GM12878 (cell line): ENCODE data around the gene TBC1D10B. TPM values are rescaled to one million over a fixed set of nuclear protein-coding genes. Genes with fewer than 3 reads are reported as not detected.

Experiments
- ASH2L ChIP-seq: fragments of 300-600, 200-600 bp; sonication (generic); IDR thresholded peaks from 2 replicates; pipeline ENCODE4 v1.6.1; 2017; ENCODE audit warnings: low read depth, mild to moderate bottlenecking, borderline replicate concordance
- LARP7 ChIP-seq: fragments of 450-650 bp; IDR thresholded peaks from 2 replicates; pipeline ENCODE4 v1.6.1; 2017; ENCODE audit warnings: mild to moderate bottlenecking
- MTA2 ChIP-seq: fragments of 450-650 bp; IDR thresholded peaks from 2 replicates; pipeline ENCODE4 v1.6.1; 2016; ENCODE audit warnings: low read depth, mild to moderate bottlenecking, moderate library complexity
- polyA plus RNA-seq, 11 experiments: library from polyadenylated mRNA; depleted of rRNA in 4 of 11; unstranded in 6 of 11; stranded (reverse) in 5 of 11; fragments of >200 nt; fragmentation: Nextera tagmentation in 4 of 11; fragmentation: Illumina TruSeq in 1 of 11; extraction: Ambion mirVana in 4 of 11; extraction: Trizol in 1 of 11; gene quantifications; 1 replicate in 1 of 11; 2 replicates in 10 of 11; pipeline versions ENCODE4 v1.2.1 to v1.2.3, GENCODE V29; 2011 to 2016; ENCODE audit warnings: inconsistent platforms in 2 of 11, missing spikeins in 2 of 11, low read depth in 1 of 11
- total RNA-seq, 4 experiments: library from RNA; depleted of rRNA in 3 of 4; stranded (reverse); fragments of >200 nt in 3 of 4; fragmentation: Illumina TruSeq in 1 of 4; extraction: Trizol in 1 of 4; gene quantifications; 2 replicates each; pipeline versions ENCODE4 v1.2.1 to v1.2.3, GENCODE V29; 2013 to 2021
- TF ChIP-seq, protein P1 (sequence below): IDR thresholded peaks from 2 replicates; pipeline ENCODE4 v1.6.1; 2012; ENCODE audit warnings: low read length, inconsistent platforms
- TF ChIP-seq, protein P2 (sequence below), 3 experiments: IDR thresholded peaks in 2 of 3; conservative IDR thresholded peaks in 1 of 3; 2 replicates each; pipeline ENCODE4 v1.5.1; 2011; ENCODE audit warnings: low read depth in 3 of 3, low read length in 3 of 3, mild to moderate bottlenecking in 3 of 3, control low read depth in 2 of 3, moderate library complexity in 2 of 3, inconsistent platforms in 1 of 3, mixed read lengths in 1 of 3; ENCODE audit not compliant: control insufficient read depth in 2 of 3, insufficient read depth in 1 of 3; ENCODE audit errors: extremely low read depth in 1 of 3
- TF ChIP-seq, protein P3 (sequence below): IDR thresholded peaks from 2 replicates; pipeline ENCODE4 v1.6.1; 2012; ENCODE audit warnings: low read depth, low read length, improper control_type of control experiment
- TF ChIP-seq, protein P4 (sequence below): fragments of 450-650 bp; conservative IDR thresholded peaks from 2 replicates; pipeline ENCODE4 v1.6.1; 2017; ENCODE audit warnings: mild to moderate bottlenecking, moderate library complexity

Gene TBC1D10B
- total and polyA plus RNA-seq, 10 of the 15 experiments (the other 5 are each of a cell fraction or from before 2014, with no cell fraction given), result 2.2 to 51.2 (median 11.6) TPM

DNA sequence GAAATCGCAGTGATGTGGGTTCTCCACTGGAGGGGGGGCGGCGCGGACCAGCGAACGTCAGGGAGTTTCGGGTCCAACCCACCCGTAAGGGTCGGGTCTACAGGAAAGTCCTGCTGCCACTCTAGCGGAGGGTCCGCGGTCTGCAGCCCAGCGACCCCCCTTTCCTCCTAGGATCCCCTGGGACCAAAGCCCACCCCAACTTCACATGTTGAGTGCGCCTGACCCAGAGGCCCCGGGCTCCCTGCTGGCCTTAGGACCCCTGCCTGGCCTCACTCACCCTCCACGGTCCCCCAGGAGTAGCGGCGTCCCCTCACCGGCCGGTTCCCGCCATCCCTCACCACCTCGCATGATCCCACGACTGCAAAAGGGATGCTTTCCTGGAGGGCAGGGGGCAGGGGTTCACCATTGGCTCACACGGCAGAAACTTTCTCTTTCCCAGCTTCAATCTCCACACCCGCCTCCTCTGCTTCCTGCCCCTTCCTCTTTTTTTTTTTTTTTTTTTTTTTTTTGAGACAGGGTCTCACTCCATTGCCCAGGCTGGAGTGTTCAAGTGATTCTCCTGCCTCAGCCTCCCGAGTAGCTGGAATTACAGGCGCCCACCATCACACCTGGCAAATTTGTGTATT, 9.0 kb upstream of the TBC1D10B start (continued):
- TF ChIP-seq, protein P1, sequence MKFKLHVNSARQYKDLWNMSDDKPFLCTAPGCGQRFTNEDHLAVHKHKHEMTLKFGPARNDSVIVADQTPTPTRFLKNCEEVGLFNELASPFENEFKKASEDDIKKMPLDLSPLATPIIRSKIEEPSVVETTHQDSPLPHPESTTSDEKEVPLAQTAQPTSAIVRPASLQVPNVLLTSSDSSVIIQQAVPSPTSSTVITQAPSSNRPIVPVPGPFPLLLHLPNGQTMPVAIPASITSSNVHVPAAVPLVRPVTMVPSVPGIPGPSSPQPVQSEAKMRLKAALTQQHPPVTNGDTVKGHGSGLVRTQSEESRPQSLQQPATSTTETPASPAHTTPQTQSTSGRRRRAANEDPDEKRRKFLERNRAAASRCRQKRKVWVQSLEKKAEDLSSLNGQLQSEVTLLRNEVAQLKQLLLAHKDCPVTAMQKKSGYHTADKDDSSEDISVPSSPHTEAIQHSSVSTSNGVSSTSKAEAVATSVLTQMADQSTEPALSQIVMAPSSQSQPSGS, result no peak
- TF ChIP-seq LARP7 (peak; percentile 32; the same call in 1 of the 2 replicates), ASH2L (no peak), MTA2 (no peak)
- TF ChIP-seq, protein P2, sequence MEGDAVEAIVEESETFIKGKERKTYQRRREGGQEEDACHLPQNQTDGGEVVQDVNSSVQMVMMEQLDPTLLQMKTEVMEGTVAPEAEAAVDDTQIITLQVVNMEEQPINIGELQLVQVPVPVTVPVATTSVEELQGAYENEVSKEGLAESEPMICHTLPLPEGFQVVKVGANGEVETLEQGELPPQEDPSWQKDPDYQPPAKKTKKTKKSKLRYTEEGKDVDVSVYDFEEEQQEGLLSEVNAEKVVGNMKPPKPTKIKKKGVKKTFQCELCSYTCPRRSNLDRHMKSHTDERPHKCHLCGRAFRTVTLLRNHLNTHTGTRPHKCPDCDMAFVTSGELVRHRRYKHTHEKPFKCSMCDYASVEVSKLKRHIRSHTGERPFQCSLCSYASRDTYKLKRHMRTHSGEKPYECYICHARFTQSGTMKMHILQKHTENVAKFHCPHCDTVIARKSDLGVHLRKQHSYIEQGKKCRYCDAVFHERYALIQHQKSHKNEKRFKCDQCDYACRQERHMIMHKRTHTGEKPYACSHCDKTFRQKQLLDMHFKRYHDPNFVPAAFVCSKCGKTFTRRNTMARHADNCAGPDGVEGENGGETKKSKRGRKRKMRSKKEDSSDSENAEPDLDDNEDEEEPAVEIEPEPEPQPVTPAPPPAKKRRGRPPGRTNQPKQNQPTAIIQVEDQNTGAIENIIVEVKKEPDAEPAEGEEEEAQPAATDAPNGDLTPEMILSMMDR (IDR thresholded peaks at IDR 0.05 in 2 of 3, conservative IDR thresholded peaks at IDR 0.05 in 1 of 3; ENCODE audit: control insufficient read depth in 2 of 3, extremely low read depth in 1 of 3, insufficient read depth in 1 of 3, low read depth in 3 of 3, low read length in 3 of 3), result 0 out of 6 replicates have a peak, but pooled peaks of 1 of the 3 experiments have one; percentile 0
- TF ChIP-seq, protein P3, sequence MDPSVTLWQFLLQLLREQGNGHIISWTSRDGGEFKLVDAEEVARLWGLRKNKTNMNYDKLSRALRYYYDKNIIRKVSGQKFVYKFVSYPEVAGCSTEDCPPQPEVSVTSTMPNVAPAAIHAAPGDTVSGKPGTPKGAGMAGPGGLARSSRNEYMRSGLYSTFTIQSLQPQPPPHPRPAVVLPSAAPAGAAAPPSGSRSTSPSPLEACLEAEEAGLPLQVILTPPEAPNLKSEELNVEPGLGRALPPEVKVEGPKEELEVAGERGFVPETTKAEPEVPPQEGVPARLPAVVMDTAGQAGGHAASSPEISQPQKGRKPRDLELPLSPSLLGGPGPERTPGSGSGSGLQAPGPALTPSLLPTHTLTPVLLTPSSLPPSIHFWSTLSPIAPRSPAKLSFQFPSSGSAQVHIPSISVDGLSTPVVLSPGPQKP, result no peak
- TF ChIP-seq, protein P4, sequence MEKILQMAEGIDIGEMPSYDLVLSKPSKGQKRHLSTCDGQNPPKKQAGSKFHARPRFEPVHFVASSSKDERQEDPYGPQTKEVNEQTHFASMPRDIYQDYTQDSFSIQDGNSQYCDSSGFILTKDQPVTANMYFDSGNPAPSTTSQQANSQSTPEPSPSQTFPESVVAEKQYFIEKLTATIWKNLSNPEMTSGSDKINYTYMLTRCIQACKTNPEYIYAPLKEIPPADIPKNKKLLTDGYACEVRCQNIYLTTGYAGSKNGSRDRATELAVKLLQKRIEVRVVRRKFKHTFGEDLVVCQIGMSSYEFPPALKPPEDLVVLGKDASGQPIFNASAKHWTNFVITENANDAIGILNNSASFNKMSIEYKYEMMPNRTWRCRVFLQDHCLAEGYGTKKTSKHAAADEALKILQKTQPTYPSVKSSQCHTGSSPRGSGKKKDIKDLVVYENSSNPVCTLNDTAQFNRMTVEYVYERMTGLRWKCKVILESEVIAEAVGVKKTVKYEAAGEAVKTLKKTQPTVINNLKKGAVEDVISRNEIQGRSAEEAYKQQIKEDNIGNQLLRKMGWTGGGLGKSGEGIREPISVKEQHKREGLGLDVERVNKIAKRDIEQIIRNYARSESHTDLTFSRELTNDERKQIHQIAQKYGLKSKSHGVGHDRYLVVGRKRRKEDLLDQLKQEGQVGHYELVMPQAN, result 0 out of 2 replicates have a peak, but pooled peaks have one; percentile 15
